HG02981 (cell line): ENCODE measurements around the gene EHHADH.

Experiments used
- ATAC-seq: cut with Tn5 transposase; IDR thresholded peaks from one replicate; pipeline ENCODE4 v1.9.1; 2021; ENCODE audit warnings: mild to moderate bottlenecking, moderate library complexity; ENCODE audit not compliant: unreplicated experiment

Gene EHHADH

GRCh38 chr3:185253645-185254410 lies at the start of gene EHHADH:
Gene EHHADH, minus strand, starts transcription at chr3:185254049. Its CDS starts 27 bp downstream, at chr3:185254022.
- peak; percentile 87 for ATAC-seq

GRCh38 chr3:185299918-185300426 lies 46.1 kb upstream of the EHHADH start:
- peak; percentile 89 for ATAC-seq

GRCh38 chr3:185297867-185298266 lies 44.0 kb upstream of the EHHADH start:
- ATAC-seq, result no peak

- no peak for ATAC-seq
Observed at GRCh38 chr3:185292238-185292637, 38.4 kb upstream of the EHHADH start.

GRCh38 chr3:185290266-185290665 lies 36.4 kb upstream of the EHHADH start:
- ATAC-seq, result no peak

GRCh38 chr3:185283374-185283935 lies 29.6 kb upstream of the EHHADH start:
- no peak for ATAC-seq

GRCh38 chr3:185282696-185283373 lies 29.0 kb upstream of the EHHADH start:
- ATAC-seq, result peak; percentile 99

- peak; percentile 50 for ATAC-seq
Observed at GRCh38 chr3:185280572-185281365, 26.9 kb upstream of the EHHADH start.

- no peak for ATAC-seq
Observed at GRCh38 chr3:185279587-185280138, 25.8 kb upstream of the EHHADH start.

- ATAC-seq, result no peak
Observed at GRCh38 chr3:185276415-185276814, 22.6 kb upstream of the EHHADH start.

- no peak for ATAC-seq
Observed at GRCh38 chr3:185272033-185272432, 18.2 kb upstream of the EHHADH start.

GRCh38 chr3:185270956-185271332 lies 17.1 kb upstream of the EHHADH start:
- no peak for ATAC-seq

- ATAC-seq, result no peak
Observed at GRCh38 chr3:185270262-185270955, 16.6 kb upstream of the EHHADH start.

GRCh38 chr3:185268194-185268962 lies 14.5 kb upstream of the EHHADH start:
- no peak for ATAC-seq

GRCh38 chr3:185267193-185267592 lies 13.3 kb upstream of the EHHADH start:
- ATAC-seq, result no peak

- no peak for ATAC-seq
Observed at GRCh38 chr3:185264849-185265553, 11.2 kb upstream of the EHHADH start.

- ATAC-seq, result no peak
Observed at GRCh38 chr3:185263423-185263822, 9.6 kb upstream of the EHHADH start.

GRCh38 chr3:185257334-185257733 lies 3.5 kb upstream of the EHHADH start:
- no peak for ATAC-seq

- no peak for ATAC-seq
Observed at GRCh38 chr3:185254799-185255198, 950 bp upstream of the EHHADH start.
